Glutamatergic neuron (in vitro differentiated cells): ENCODE results near the gene OR2H2. TPM values are rescaled to one million over a fixed set of nuclear protein-coding genes. Genes with fewer than 3 reads are reported as not detected.

ENCODE experiments used
- DNase-seq: peaks from one replicate; pipeline ENCODE4 v3.0.0; 2022
- H3K27ac Mint-ChIP-seq: one replicate; pipeline ENCODE4 v1.8.0; 2020; ENCODE audit warnings: mild to moderate bottlenecking, mixed read lengths, inconsistent platforms; ENCODE audit not compliant: unreplicated experiment
- H3K27me3 Mint-ChIP-seq: one replicate; pipeline ENCODE4 v1.8.0; 2020; ENCODE audit warnings: mild to moderate bottlenecking, moderate library complexity, mixed read lengths, inconsistent platforms; ENCODE audit not compliant: unreplicated experiment
- H3K36me3 Mint-ChIP-seq: one replicate; pipeline ENCODE4 v1.8.0; 2020; ENCODE audit warnings: mild to moderate bottlenecking, mixed read lengths, inconsistent platforms; ENCODE audit not compliant: unreplicated experiment
- H3K4me1 Mint-ChIP-seq: one replicate; pipeline ENCODE4 v1.8.0; 2020; ENCODE audit warnings: mild to moderate bottlenecking, low read depth, mixed read lengths, inconsistent platforms; ENCODE audit not compliant: unreplicated experiment
- H3K4me3 Mint-ChIP-seq: one replicate; pipeline ENCODE4 v1.8.0; 2020; ENCODE audit warnings: mild to moderate bottlenecking, mixed read lengths, inconsistent platforms; ENCODE audit not compliant: unreplicated experiment
- H3K9me3 Mint-ChIP-seq: one replicate; pipeline ENCODE4 v1.8.0; 2020; ENCODE audit warnings: mild to moderate bottlenecking, moderate library complexity, mixed read lengths, inconsistent platforms; ENCODE audit not compliant: unreplicated experiment
- total RNA-seq: library from RNA; stranded (reverse); fragmentation: NEBNext Ultra II Directional; extraction: Animal tissue kit (Norgen Biotek cat#: 25700); gene quantifications from one replicate; pipeline ENCODE4 v1.2.1, GENCODE V29; 2021; ENCODE audit not compliant: unreplicated experiment
- TF ChIP-seq, protein P1 (sequence below): fragments of 200-600 bp; sonication (generic); IDR thresholded peaks from one replicate; pipeline ENCODE4 v1.5.0; 2021; ENCODE audit not compliant: partially characterized antibody, unreplicated experiment

The OR2H2 gene
- total RNA-seq, 1 donor from 2014 or later: not detected

DNA sequence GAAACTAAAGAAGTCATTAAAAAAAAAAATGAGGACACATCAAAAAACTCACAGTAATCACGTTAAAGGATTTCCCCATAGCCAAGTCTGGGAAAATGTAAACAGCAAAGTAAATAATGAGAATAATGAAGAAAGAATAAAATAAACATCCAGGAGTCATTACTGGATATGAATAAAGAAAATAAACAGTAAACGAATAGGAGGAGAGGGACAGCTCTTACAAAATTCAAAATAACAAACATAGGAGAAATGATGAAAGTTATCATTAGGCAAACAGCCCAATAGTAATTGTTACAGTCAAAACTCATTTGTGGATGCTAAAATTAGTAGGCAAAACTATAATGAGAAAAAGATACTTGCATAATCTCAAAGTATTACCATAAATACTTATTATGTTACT, 17.4 kb upstream of the OR2H2 start:
- Mint-ChIP-seq H3K27me3 (peaks cover 2% of the 10 kb centered on the region), H3K4me3 (no peak overlapping the region), H3K9me3 (no peaks in the 10 kb centered on the region), H3K4me1 (no peaks in the 10 kb centered on the region), H3K27ac (no peak overlapping the region), H3K36me3 (no peaks in the 10 kb centered on the region)
- no peak for DNase-seq
- TF ChIP-seq, protein P1, sequence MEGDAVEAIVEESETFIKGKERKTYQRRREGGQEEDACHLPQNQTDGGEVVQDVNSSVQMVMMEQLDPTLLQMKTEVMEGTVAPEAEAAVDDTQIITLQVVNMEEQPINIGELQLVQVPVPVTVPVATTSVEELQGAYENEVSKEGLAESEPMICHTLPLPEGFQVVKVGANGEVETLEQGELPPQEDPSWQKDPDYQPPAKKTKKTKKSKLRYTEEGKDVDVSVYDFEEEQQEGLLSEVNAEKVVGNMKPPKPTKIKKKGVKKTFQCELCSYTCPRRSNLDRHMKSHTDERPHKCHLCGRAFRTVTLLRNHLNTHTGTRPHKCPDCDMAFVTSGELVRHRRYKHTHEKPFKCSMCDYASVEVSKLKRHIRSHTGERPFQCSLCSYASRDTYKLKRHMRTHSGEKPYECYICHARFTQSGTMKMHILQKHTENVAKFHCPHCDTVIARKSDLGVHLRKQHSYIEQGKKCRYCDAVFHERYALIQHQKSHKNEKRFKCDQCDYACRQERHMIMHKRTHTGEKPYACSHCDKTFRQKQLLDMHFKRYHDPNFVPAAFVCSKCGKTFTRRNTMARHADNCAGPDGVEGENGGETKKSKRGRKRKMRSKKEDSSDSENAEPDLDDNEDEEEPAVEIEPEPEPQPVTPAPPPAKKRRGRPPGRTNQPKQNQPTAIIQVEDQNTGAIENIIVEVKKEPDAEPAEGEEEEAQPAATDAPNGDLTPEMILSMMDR: no peak

DNA sequence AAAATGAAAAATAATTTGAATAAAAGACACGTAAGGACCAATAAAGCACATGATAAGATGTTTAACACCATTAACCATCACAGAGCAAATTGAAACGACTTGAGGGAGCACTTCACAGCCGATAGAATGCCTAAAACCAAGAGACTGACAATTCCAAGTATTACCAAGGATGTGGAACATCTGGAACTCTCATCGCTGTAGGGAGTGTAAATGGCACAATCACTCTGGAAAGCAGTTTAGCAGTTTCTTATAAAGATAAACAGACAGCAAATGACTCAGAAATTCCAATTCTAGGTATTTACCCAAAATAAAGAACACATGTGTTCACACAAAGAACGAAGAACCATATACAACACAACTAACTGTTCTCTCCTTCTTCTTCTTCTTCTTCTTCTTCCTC, 16.9 kb upstream of the OR2H2 start:
- no peak for DNase-seq
- peaks cover 2% of the 10 kb centered on the region for H3K27me3 Mint-ChIP-seq
- H3K9me3 Mint-ChIP-seq: no peaks in the 10 kb centered on the region
- no peak overlapping the region for H3K4me3 Mint-ChIP-seq
- H3K27ac Mint-ChIP-seq: no peak overlapping the region
- H3K36me3 Mint-ChIP-seq: no peaks in the 10 kb centered on the region
- TF ChIP-seq, protein P1: no peak
- no peaks in the 10 kb centered on the region for H3K4me1 Mint-ChIP-seq

DNA sequence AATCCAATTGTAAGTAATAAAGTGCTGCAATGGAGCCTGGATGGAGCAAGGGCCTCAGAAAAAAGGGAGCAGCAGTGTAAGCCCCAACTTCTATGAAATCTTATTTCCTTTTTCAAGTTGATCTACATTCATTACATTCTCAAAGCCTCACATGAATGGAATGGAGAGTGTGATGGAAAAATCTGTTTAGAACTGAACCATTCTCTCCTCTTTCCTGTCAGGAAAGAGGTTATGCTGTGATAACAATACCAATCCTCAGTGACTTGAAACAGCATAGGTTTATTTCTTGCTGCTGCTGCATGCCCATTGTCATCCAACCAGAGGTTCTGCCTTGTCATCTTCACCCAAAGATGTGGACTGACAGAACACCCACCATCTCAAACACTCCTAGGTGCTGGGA, 8.9 kb upstream of the OR2H2 start:
- Mint-ChIP-seq H3K27ac (no peak overlapping the region), H3K36me3 (no peaks in the 10 kb centered on the region), H3K4me3 (no peak overlapping the region), H3K9me3 (peaks cover 2% of the 10 kb centered on the region), H3K27me3 (no peaks in the 10 kb centered on the region), H3K4me1 (no peaks in the 10 kb centered on the region)
- DNase-seq: no peak
- TF ChIP-seq, protein P1: no peak

DNA sequence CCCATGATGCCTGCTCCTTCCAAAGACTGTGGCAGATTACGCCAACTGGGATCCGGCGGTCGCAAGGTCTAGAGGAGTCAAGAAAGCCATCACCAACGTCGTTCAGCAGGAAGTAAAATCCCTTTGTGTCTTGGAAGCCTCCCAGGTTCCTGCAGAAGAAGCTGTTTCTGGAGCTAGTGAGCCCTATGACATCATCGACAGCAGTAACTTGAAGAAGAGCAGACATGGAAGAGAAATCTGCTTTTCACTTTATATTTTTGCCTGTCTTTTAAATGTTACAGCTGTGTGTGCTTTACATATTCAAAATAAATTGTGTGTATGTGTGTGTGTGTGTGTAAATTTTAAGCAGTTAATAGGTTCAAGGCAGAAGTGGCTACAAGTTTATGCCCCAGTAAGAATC, 7.4 kb upstream of the OR2H2 start:
- no peaks in the 10 kb centered on the region for H3K27me3 Mint-ChIP-seq
- H3K9me3 Mint-ChIP-seq: peaks cover 2% of the 10 kb centered on the region
- no peaks in the 10 kb centered on the region for H3K36me3 Mint-ChIP-seq
- TF ChIP-seq, protein P1: no peak
- no peak overlapping the region for H3K4me3 Mint-ChIP-seq
- H3K4me1 Mint-ChIP-seq: no peaks in the 10 kb centered on the region
- no peak overlapping the region for H3K27ac Mint-ChIP-seq
- no peak for DNase-seq

DNA sequence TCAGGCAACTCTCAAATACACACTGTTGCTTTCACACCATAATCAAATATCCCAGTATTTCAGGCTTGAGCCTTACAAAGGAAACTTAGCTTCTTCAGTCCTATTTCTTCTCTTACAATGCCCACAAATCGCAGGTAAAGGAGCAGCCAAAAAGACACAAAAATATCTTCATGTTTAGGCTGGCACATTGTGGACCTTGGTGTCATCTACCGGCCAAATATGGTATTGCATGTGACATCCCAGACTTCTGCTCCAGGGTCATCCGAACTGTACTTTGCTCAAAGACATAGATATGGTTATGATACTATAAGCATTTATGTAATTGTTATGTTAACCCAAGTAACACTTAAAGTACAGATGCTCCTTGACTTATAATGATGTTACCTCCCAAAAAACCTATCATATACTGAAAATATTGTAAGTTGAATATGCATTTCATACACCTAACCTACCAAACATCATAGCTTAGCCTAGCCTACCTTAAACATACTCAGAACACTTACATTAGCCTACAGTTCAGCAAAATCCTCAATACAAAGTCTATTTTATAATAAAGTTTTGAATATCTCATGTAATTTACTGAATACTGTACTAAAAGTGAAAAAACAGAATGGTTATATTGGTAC, 4.6 kb downstream of the OR2H2 start:
- no peak overlapping the region for H3K4me3 Mint-ChIP-seq
- TF ChIP-seq, protein P1: peak; percentile 96
- DNase-seq: peak; percentile 58
- H3K4me1 Mint-ChIP-seq: no peaks in the 10 kb centered on the region
- H3K36me3 Mint-ChIP-seq: no peaks in the 10 kb centered on the region
- H3K27me3 Mint-ChIP-seq: no peaks in the 10 kb centered on the region
- H3K9me3 Mint-ChIP-seq: peaks cover 2% of the 10 kb centered on the region
- H3K27ac Mint-ChIP-seq: no peak overlapping the region
